WERI-Rb-1 (cell line): ENCODE data around the gene SMYD4.

ENCODE experiments used
- DNase-seq: peaks from one replicate; pipeline ENCODE4 v3.0.0-alpha.2; 2020
- H3K27ac ChIP-seq: fragments of 250-450 bp; sonication (Bioruptor Pico); 2 replicates; pipeline ENCODE4 v1.5.1; 2020; ENCODE audit warnings: mild to moderate bottlenecking, moderate library complexity
- H3K27me3 ChIP-seq: fragments of 250-450 bp; sonication (Bioruptor Pico); 2 replicates; pipeline ENCODE4 v1.5.1; 2021; ENCODE audit warnings: mild to moderate bottlenecking, low read depth, moderate library complexity; ENCODE audit not compliant: insufficient read depth, severe bottlenecking
- H3K36me3 ChIP-seq: fragments of 250-450 bp; sonication (Bioruptor Pico); 2 replicates; pipeline ENCODE4 v1.5.1; 2020; ENCODE audit warnings: mild to moderate bottlenecking, moderate library complexity
- H3K4me3 ChIP-seq: 2 replicates; pipeline ENCODE4 v1.5.1; 2011; ENCODE audit warnings: low read depth, mild to moderate bottlenecking, control low read depth, low read length
- H3K9me3 ChIP-seq: fragments of 250-450 bp; sonication (Bioruptor Pico); 2 replicates; pipeline ENCODE4 v1.5.1; 2021; ENCODE audit warnings: mild to moderate bottlenecking, moderate library complexity; ENCODE audit not compliant: severe bottlenecking
- TF ChIP-seq, protein P1 (sequence below): IDR thresholded peaks from 2 replicates; pipeline ENCODE4 v1.5.1; 2011; ENCODE audit warnings: low read depth, mild to moderate bottlenecking, control low read depth, inconsistent platforms, low read length

Gene SMYD4

DNA sequence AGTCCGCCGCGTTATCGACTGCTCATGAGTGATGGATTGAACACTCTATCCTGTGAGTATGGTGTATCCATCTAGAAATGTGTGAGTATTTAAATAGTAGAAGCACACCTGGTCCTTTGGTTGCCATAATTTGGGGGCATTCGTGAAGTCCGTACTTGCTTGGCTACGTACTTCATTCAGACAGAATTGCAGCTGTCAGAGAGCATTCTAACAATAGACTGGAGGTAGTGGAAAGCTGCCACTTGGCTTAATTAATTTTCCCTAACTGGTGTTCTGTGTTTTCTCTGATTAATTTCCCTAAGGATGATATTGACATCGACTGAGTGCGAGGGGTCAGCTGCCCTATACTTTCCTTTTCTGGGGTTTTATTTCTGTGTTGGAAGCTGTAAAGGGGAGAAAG lies 14.2 kb upstream of the SMYD4 start:
- H3K36me3 ChIP-seq: peaks cover 65% of the 10 kb centered on the region
- H3K9me3 ChIP-seq: no peaks in the 10 kb centered on the region
- no peak for DNase-seq
- H3K4me3 ChIP-seq: no peak overlapping the region
- TF ChIP-seq, protein P1, sequence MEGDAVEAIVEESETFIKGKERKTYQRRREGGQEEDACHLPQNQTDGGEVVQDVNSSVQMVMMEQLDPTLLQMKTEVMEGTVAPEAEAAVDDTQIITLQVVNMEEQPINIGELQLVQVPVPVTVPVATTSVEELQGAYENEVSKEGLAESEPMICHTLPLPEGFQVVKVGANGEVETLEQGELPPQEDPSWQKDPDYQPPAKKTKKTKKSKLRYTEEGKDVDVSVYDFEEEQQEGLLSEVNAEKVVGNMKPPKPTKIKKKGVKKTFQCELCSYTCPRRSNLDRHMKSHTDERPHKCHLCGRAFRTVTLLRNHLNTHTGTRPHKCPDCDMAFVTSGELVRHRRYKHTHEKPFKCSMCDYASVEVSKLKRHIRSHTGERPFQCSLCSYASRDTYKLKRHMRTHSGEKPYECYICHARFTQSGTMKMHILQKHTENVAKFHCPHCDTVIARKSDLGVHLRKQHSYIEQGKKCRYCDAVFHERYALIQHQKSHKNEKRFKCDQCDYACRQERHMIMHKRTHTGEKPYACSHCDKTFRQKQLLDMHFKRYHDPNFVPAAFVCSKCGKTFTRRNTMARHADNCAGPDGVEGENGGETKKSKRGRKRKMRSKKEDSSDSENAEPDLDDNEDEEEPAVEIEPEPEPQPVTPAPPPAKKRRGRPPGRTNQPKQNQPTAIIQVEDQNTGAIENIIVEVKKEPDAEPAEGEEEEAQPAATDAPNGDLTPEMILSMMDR: no peak
- H3K27me3 ChIP-seq: no peaks in the 10 kb centered on the region
- H3K27ac ChIP-seq: no peak overlapping the region

DNA sequence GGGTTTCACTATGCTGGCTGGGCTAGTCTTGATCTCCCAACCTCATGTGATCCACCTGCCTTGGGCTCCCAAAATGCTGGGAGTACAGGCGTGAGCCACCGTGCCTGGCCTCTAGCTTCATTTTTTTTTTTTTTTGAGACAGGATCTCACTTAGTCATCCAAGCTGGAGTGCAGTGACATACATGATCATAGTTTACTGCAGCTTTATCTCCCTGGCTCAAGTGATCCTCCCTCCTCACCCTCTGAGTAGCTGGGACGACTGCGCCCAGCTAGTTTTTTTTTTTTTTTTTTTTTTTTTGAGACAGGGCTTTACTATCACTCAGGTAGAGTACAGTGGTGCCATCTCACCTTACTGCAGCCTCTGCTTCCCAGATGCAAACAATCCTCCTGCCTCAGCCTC lies 9.8 kb upstream of the SMYD4 start:
- TF ChIP-seq, protein P1: no peak
- Histone ChIP-seq H3K4me3 (no peak overlapping the region), H3K9me3 (no peaks in the 10 kb centered on the region), H3K27me3 (no peaks in the 10 kb centered on the region), H3K36me3 (peaks cover 54% of the 10 kb centered on the region), H3K27ac (no peak overlapping the region)
- DNase-seq: no peak

DNA sequence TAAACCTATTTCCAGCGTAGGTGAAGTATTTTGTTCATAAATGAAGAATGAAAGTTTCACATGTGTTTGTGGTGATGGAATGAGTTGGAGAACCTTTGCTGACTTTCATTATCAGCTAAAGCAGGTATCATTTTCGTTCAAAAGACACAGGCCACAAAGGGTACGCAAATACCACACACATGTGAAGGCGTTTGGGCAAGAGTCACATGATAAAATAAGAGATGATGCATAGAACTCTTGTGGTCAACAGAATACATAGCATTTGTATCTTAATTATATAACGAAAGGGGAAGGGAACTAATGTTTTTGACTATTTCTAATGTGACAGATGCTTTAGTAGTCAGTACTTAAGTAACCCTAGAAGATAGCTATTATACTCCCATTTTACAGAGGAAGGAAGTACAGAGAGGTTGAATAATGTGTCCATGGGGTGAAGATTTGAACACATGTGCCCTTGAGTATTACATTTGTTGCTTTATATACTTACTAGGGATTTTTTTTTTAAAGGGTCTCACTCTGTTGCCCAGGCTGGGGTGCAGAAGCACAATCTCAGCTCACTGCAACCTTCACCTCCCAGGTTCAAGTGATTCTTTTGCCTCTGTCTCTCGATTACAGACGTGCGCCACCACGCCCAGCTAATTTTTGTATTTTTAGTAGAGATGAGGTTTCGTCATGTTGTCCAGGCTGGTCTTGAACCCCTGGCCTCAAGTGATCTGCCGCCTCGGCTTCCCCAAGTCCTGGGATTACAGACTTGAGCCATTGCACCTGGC lies 4.9 kb upstream of the SMYD4 start:
- H3K4me3 ChIP-seq: no peak overlapping the region
- peaks cover 56% of the 10 kb centered on the region for H3K36me3 ChIP-seq
- DNase-seq: no peak
- TF ChIP-seq, protein P1: no peak
- H3K27ac ChIP-seq: no peak overlapping the region
- H3K27me3 ChIP-seq: no peaks in the 10 kb centered on the region
- no peaks in the 10 kb centered on the region for H3K9me3 ChIP-seq

DNA sequence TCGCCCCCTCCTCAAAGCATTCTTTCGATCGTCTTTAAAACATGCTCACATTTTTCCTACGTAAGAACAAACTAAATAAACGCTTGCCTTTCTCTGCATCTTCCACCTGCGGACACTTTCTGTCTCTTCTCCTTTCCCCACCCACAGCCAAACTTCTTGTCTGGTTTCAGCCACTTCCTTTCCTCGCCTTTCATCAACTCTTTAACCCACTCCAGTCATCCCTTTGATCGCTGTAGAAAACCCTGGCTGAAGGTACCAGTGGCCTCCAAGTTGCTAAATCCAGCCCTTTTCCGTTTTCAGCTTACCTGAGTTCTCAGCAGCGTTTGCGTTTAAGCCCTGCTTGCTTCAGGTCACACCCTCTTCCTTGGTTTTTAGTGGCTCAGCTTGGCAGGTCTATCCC lies 586 bp upstream of the SMYD4 start:
- no peak for DNase-seq
- Histone ChIP-seq H3K36me3 (peaks cover 57% of the 10 kb centered on the region), H3K9me3 (no peaks in the 10 kb centered on the region), H3K27me3 (no peaks in the 10 kb centered on the region), H3K4me3 (peak overlapping the region; percentile 83), H3K27ac (peak overlapping the region; percentile 86)
- TF ChIP-seq, protein P1: no peak

DNA sequence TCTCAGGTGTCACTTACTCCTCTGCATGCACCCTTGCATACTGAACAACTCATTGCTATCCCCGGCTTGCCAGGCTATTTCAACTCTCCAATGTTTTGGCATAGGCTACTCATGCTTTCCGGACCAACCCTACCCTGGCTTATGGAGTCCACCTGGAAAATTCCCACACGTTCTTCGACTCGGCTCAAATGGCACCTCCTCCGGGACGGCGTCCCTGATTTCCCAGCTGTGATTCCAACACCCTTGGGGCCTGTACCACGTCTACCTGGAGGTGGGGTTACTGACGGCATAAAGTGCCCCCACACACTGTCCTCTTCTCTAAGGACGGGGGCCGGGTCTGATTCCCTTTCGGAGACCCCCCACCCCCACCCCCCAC lies 498 bp downstream of the SMYD4 start:
- DNase-seq: peak; percentile 34
- H3K4me3 ChIP-seq: peak overlapping the region; percentile 83
- peak overlapping the region; percentile 86 for H3K27ac ChIP-seq
- H3K27me3 ChIP-seq: no peaks in the 10 kb centered on the region
- H3K36me3 ChIP-seq: peaks cover 62% of the 10 kb centered on the region
- H3K9me3 ChIP-seq: no peaks in the 10 kb centered on the region
- TF ChIP-seq, protein P1: no peak
